Activated CD4-positive, CD25-positive, alpha-beta regulatory T cell treated with anti-CD3 and anti-CD28 coated beads, Interleukin-2, amount 50 U/mL, for 16 hours (primary cell): ENCODE measurements around the gene BRMS1L.

ENCODE experiments used
- DNase-seq: peaks from one replicate; pipeline ENCODE4 v3.0.0-alpha.2; 2020; ENCODE audit warnings: low read depth, low spot score

BRMS1L gene

DNA sequence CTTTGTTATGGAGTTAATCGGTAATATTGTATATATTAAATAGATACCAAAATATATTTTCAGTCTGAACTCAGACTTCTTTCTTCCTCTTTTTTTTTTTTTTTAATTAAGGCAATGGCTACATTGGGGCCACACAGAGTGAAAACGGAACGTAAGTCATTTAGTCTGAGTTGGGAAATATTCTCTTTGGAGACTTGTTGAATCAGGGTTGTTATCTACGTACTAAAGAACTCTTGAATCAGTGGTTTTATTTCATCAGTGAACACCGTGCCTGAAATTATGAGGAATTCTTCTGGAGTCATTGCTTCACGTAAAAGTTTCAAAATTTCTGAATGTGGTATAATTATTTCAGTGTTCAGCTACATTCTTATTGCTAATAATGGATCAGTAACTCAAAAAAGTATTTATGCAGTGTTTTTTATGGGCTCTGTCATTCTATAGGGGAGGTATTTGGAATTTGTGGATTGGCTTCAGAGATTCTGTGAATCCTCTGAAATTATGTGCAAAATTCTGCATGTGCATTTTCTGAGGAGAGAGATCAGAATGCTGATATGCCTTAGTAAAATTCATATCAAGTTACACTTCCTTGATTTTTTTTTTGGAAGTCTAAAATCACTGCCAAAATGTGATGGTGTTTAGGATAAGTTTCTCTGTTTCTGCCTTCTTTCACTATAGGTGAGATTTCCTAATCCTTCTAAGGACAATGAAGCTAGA lies 39.6 kb downstream of the BRMS1L start:
- no peak for DNase-seq

DNA sequence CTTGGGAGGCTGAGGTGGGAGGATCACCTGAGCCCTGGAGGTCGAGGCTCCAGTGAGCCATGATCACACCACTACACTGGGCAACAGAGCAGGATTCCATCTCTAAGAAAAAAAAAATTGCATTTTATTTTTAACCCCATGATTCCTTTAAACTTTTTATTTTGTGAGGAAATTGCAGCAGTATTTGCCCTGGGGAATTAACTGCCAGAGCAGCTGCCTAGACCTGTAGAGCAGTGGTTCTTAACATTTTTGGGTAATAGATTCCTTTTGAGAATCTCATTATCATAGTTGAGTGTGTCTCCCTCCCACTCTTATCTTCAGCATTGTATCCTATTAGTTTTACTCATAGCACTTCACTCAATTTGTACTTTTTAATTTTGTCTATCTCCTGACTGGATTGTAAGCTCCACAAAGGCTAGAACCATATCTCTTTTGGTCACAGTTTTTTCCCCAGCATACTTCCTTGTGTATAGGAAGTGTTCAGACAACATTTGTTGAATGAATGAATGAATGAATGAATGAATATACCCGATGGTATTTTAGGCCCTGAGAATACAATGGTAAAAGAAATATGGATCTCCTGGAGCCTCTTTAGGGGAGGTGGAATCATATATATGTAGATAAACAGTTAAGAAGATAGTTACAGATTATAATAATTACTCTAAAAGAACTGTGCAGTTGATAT lies 40.6 kb downstream of the BRMS1L start:
- DNase-seq = no peak

DNA sequence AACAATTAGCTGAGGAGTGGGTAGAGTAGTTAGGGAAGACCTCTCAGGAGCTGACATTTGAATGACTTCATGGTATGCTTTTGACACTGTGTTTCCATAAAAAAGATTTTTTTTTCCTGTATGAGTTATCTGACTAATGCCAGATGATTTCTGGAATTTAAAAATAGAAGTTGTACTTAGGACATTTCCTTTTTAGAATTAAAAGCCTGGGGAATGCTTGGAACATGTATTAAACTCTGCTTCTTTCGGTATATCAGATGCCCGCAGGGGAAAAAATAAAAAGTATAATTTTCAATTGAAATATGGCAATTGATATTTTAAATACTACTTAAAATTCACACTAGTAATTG lies 41.1 kb downstream of the BRMS1L start:
- DNase-seq = no peak

DNA sequence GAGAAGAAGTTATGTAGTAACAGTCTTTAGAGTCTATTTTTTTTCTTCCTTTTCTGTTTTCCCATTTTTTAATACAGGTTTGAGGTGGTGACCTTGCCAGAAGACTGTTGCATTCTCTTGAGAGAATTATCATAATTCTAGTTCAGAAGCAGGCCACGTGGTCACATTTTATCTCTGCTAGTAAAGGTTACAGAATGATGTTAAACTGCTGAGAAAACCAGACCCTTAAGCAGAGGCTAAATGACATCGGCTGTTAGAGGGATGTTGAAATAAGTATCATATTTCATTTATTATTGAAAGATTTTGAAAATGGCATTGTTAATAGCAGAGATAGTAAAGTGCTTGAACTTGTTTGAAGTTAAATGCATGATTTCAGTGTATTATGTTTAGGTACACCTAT lies 49.2 kb downstream of the BRMS1L start:
- DNase-seq = no peak

DNA sequence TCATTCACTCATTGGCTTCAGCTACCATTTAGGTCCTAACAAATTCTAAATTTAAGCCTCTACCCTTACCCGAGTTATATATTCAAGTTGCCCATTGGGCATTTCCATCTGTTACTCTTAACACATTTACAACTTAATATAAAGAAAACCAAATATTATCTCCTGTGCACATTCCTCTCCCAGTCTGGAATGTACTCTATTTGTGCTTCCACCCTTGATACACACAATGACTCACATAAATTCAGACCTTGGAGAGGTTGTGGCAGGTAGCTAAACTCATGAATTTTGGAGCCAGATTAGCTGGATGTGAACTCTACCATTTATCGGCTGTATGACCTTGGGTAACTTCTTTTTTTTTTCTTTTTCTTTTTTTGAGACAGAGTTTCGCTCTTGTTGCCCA lies 51.1 kb downstream of the BRMS1L start:
- no peak for DNase-seq

DNA sequence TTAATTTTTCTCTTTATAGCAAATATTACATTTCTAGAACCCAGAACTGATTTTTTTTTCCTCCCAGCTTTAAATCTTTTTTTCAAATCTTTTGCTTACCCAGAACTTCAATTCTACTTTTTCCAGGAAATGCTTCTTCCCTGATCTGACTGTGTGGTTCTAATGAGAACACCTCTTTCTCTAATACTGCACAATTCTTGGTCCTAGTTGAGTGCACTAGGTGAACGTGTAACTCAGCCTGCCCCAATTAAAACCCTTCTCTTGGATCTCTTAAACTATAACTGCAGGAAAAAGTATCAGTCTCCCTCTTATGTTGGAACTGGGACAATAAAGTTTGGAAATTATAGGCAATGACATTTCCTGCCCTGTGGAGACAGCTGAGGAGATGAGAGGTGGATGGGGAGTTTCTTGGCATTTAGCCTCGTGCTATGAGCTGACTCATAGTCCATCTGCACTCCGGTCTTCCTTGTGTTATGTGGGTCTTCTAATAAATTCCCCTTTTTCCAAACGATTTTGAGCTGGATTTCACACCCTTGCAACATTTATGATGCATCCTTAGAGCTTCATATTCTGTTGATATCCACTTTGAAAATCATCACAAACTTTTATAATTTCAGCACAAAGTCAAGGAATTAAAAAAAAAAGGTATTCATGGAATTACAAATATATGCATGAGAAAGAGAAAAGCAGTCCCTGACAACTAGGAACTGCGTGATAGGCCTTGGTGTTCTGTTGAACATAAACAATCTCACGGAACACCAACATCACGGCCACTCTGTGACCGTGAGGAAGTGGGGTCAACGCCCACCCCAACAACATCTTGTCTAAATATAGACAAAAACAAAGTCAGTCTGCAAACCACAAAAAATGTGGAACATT lies 52.4 kb downstream of the BRMS1L start:
- no peak for DNase-seq

DNA sequence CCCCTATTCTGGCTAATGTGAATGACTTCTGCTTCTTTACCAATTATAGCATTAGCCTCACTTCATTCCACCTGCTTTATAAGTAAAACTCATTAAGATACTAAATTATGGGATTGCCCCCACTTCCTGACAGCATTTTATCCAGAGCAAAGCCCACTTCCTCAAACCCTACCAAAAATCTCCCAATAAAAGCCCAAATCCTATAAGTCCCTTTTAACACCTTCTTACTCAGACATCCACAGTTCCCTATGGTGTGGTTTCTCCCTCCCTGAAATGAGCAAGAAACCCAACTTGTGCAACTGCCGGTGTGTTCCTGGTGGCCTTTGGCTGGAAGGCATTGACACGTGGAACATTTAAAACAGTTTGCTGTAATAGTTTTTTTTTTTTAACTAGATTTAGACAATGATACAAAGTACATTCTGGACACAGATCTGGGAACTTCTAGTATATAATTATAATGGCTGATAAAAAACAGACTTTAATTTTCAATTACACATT lies 53.1 kb downstream of the BRMS1L start:
- DNase-seq = no peak

DNA sequence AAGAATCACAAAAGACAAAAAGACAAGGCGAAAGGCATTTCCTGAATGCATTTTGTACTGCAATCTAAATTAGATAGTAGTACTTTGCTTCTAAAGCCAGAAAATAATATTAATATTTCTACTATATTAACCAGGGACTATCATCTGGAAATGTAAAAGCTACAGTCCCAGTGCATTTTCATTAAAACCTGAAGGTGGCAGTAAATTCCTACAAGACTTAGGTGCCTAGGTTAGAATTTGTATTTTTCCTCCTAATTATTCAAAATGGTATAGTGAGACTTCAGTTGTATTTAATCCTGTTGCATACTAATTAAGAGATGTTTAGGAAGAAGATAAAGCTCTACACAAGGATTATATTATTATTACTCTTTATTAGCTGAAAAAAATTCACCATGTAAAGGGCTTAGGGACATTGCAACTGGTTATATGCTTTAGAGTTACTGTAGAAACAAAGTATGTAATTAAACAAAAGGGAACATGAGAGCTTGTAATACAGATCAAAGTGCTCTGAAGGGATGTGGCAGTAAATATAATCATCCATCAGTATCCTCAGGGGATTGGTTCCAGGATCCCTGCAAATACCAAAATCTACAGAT lies 53.6 kb downstream of the BRMS1L start:
- no peak for DNase-seq

DNA sequence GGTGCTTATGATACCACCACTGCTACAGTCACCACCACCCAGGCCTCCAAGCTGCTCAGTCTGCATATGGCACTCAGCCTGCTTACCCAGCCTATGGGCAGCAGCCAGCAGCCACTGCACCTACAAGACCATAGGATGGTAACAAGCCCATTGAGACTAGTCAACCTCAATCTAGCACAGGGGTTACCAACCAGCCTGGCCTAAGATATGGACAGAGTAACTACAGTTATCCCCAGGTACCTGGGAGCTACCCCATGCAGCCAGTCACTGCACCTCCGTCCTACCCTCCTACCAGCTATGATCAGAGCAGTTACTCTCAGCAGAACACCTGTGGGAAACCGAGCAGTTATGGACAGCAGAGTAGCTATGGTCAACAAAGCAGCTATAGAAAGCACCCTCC lies 55.1 kb downstream of the BRMS1L start:
- no peak for DNase-seq

DNA sequence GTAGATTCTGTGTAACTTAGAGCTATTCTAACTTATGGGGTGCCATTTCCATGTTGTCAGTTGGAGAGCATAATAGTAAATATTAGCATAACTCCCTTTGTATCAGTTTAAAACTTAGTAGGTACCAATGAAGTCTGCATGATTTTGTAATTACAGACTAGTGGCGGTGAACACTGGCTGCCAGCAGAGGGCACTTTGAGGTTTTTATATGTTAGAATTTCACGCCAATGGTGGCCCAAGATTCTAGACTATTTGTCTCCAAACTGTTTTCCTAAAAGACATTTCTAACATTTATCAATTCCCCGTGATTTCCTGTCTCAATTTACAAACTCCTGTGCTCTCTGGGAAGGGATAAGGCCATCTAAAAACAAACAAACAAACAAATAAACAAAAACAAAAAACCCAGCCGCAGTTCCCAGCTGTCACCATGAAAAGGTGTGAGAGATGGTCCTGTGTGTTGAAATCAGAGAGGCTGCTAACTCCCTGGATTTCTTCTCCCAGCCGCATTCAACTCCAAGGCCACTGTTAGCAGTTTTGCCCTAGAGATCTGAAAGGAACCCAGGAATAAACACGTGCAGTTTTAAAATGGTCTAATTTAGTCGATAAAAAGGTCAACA lies 57.6 kb downstream of the BRMS1L start:
- no peak for DNase-seq

DNA sequence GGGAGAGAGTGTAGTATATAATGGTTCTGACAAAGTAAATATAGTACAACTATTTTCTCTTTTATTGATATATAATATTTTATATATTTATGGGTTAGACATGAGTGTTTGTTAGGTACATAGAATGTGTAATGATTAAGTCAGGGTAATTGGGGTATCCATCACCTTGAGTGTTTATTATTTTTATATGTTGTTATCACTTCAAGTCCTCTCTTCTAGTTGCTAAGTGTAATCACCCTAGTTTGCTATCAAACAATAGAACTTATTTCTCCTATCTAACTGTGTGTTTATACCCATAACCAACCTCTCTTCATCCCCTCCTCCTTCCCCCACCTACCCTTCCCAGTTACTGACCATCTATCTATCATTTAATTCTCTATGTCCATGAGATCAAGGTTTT lies 64.2 kb downstream of the BRMS1L start:
- no peak for DNase-seq

DNA sequence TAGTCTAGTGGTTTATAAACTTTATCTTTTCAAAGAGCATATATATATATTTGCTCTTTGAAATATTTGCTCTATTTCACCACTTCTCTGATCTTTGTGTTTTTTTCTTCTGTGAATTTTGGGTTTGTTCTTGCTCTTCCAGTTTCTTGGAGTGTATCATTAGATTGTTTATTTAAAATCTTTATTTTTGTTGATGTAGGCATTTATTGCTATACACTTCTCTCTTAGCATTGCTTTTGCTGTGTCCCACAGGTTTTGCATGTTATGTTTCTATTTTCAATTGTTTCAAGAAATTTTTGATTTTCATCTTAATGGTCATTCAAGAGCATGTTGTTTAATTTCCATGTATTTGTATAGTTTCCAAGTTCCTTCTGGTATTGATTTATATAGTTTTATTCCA lies 69.1 kb downstream of the BRMS1L start:
- no peak for DNase-seq

DNA sequence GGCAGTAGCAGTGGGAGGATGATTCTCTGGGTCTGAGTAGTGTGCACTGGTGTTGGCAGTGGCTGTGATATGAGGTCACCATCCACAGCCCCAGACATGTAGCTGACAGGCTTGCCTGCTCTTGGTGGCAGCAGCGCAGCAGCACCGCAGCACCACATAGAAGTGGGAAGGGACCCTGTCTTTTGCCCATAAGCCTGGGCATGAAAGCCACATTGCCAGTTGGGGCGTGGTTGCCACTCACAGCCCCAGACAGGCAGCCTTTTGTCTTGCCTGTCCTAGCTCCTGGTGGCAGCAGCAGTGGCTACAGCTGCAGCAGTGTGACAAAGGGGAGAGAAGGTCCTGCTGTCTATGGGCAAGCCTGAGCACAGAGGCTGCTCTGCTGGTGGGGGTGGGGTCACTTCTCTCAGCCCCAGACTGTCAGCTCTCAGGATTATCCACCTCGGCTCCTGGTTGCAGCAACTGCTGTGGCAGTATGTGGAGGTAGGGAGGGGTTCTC lies 71.5 kb downstream of the BRMS1L start:
- DNase-seq = no peak

DNA sequence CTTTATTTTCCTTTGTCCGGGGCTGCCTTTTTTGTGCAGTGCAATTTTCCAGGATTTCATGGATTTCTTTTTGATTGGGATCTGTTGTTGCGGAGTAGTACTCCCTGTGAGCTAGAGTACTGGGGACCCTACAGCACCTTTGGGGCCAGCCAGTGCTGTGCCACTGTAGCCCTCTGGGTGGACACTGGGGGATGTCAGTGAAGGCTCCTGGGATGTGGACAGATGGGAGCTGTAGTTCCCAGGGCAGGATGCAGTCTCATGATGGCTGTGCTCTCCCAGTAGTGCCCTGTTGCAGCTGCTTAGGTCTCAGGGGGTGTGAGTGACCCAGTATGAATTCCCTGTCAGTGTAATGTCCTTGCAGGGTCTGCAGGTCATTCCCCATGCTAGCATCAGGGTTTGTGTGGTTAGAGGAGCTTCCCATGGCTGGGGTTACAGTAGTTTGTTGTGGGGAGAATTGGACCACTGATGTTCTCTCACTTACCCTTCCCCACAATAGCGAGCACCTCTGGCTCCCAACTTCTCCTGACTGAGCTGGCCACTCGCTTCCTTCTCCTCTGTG lies 72.2 kb downstream of the BRMS1L start:
- DNase-seq = no peak

DNA sequence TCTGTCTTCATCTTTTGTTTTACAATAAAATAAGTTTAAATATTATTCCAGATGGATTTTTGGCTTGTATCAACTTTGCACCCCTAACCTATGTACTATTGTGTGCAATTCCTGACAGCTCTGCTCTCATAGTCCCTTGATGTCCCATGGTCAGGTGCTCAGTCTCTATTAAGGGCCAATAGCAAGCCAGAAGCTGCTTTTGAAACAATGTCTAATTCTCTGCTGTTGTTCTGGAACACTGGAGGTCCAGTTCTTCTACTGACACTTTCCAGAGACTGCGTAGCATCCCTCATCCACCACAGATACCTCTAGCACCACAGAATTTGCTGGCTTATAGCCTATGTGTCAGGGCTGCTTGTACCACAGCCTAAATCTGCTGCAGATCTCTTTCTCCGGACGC lies 74.6 kb downstream of the BRMS1L start:
- DNase-seq = no peak

DNA sequence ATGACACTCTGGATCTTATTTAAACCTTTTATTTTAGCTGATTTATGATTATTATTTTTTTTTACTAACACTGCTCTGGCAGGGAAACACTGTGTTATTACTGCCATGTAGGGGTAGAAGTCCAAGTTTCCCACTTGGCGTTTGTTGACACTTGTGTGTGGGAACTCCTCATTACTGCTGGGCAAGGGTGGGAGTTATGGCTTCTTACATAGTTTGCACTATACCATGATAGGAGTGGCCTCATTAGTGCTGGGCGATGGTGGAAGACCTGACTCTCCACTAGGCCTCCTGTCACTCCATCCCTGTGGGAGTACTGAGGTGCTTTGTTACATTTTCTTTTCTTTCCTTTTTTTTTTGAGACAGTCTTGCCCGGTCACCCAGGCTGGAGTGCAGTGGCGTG lies 83.5 kb downstream of the BRMS1L start:
- DNase-seq = no peak

DNA sequence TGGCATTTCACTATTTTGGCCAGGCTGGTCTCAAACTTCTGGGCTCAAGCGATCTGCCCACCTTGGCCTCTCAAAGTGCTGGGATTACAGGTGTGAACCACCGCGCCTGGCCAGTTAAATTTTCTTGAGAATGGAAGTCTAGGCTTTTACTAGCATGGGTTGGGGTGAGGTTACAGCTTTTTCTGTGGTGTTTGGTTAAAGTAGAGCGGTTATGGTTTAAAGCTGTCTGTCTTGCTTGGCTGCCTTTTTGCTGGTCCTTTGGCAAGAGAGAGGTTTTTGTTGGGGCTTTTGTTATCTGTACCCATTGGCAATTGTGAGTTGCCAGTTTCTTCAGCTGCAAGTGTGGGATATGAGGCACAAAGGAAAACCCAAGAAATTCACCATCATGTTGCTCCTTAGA lies 84.1 kb downstream of the BRMS1L start:
- DNase-seq = no peak

DNA sequence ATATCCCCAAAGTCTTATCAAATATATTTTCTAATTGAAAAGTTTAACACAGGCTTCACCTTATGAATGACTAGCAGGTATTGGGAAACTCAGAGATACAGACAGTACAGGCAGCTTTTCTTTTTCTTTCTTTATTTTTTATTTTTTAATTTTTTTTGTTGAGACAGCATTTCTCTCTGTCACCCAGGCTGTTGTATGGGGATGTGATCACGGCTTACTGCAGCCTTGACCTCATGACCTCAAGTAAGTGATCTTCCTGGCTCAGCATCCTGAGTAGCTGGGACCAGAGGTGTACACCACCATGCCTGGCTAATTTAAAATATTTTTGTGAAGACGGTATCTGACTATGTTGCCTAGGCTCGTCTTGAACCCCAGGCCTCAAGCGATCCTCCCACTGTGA lies 85.0 kb downstream of the BRMS1L start:
- DNase-seq = no peak

DNA sequence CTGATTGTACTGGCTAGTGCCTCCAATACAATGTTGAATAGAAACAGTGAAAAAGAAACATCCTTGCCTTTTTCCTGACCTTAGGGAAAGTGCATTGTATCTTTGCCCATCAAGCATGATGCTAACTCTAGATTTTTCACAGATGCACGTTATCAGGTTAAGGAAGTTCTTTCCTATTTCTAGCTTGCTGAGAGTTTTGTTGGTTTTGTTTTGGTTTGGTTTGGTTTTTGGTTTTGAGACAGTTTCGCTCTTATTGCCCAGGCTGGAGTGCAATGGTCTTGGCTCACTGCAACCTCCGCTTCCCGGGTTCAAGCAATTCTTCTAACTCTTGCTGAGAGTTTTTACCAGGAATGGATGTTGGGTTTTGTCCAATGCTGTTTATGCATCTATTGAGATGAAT lies 89.0 kb downstream of the BRMS1L start:
- DNase-seq = no peak

DNA sequence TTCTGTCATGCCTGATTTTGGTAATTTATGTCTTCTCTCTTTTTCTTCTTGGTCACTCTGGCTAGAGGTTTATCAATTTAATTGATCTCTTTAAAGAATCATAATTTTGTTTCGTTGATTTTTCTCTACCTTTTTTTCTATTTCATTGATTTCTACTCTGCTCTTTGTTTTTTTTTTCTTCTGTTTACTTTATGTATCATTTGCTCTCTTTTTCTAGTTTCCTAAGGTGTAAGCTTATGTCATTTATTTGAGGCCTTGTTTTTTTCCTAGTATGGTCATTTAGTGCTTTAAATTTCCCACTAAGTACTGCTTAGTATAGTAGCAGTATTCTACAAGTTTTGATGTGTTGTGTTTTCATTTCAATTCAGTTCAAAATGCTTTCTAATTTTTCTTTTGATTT lies 89.6 kb downstream of the BRMS1L start:
- DNase-seq = no peak
